Stimulated activated CD8-positive, alpha-beta memory T cell treated with anti-CD3 and anti-CD28 coated beads, Interleukin-7, amount 100 ng/mL, for 24 hours (primary cell): ENCODE results near the gene P3H2.

ENCODE experiments used
- DNase-seq: peaks from one replicate; pipeline ENCODE4 v3.0.0-alpha.2; 2020; ENCODE audit warnings: low read depth

The P3H2 gene

DNA sequence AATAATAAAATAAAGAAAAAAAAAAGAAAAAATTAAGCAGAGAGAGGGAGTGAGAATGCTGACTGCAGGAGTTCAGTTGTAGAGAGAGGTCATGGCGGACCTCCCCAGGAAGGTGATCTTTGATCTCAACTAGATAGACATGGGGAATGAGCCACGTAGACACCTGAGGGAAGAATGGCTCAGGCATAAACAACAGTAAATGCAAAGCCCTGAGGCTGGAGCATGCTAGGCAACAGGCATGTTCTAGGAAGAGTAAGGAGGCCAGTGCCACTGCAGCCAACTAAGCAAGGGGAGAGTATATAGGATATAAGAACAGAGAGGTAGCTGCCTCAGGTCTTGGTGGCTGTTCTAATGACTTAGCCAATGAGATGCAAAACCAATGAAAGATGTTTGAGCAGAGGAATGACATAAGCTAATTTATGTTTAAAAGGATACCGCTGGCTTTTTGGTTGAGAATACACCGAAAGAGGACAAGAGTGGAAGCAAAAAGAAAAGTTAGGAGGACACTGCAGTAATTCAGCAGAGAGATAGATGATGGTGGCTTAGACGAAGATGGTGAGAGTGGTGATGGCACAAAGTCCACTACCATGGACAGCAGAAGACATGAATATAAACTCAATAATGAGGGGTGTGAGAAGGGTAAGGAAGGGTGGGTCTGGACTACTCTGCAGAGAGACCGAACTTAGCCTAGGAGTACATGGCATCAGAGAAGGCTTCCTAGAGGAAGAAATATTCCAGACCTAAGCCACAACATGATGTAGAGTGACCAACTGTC lies 174.6 kb downstream of the P3H2 start:
- no peak for DNase-seq

- DNase-seq = no peak
These were observed 176.2 kb downstream of the P3H2 start for GRCh38 chr3:189944285-189945145.

GRCh38 chr3:189942948-189943347 lies 177.7 kb downstream of the P3H2 start:
- DNase-seq = no peak

DNA sequence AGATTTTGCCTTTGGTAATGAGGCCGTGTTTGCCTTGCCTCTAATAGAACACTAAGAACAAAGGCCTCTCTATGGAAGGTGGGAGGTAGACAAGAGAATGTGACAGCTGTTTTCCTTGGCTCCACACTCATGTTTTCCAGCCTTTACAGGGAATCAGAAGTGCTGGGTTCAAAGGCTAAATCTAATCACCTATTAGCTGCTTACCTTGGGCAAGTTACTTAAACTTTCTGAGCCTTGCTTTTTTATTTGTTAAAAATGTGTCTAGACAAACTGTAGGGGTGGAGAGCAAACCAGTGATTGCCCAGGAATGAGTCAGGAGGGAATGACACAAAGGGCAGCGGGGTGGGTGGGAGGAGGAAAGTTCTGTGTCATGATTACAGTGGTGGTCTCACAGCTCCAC lies 179.0 kb downstream of the P3H2 start:
- no peak for DNase-seq

- no peak for DNase-seq
These were observed 179.6 kb downstream of the P3H2 start for GRCh38 chr3:189941125-189941524.

- no peak for DNase-seq
These were observed 183.2 kb downstream of the P3H2 start for GRCh38 chr3:189937302-189938127.

GRCh38 chr3:189936201-189936945 lies 184.3 kb downstream of the P3H2 start:
- no peak for DNase-seq

- no peak for DNase-seq
These were observed 192.5 kb downstream of the P3H2 start for GRCh38 chr3:189927975-189928895.

- no peak for DNase-seq
These were observed 198.9 kb downstream of the P3H2 start for GRCh38 chr3:189921770-189922169.

DNA sequence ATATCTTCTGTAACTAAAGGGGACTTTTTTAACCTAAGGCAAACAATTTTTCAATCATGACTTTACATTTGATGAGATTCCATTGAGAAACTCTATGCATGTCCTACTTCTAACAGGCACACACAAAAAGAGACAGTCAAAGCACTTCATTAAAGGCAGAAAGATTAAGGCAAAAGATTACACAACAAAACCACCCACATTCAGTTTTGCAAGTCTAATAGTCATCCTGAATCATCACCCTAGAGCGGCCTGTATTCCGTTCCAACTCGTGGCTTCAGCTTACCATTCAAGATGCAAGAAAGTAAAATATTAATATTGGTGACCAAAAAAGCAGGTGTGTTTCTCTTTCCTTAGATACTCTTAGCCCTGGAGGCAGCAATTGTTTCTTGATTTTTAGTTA lies 205.9 kb downstream of the P3H2 start:
- DNase-seq = no peak

DNA sequence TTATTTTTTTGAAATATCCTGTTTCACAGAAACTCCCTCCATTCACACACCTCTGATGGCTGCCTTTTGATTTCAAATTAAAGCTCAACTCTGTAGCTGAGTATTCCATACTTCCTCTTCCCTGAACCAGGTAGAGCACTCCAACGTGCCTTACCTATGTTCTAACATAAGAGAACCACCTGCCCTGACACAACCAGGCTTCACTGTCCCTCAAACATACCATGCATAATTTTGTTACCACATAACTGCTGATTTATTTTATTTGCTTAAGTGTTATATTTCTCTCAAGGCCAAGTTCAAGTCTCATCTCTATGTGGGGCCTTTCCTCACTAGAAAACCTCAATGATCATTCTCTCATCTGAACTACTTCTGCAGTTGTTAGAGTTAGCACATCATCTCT lies 209.7 kb downstream of the P3H2 start:
- no peak for DNase-seq

GRCh38 chr3:189909573-189909972 lies 211.1 kb downstream of the P3H2 start:
- DNase-seq = no peak

- DNase-seq = no peak
These were observed 211.6 kb downstream of the P3H2 start for GRCh38 chr3:189909139-189909538.

- DNase-seq = no peak
These were observed 212.1 kb downstream of the P3H2 start for GRCh38 chr3:189908646-189909045.

GRCh38 chr3:189907803-189908202 lies 212.9 kb downstream of the P3H2 start:
- DNase-seq = no peak
